ENCODE data around the gene WDR90.
A peak's percentile ranks its signal among the peaks of the same experiment; 100 is the strongest.

Gene WDR90

DNA sequence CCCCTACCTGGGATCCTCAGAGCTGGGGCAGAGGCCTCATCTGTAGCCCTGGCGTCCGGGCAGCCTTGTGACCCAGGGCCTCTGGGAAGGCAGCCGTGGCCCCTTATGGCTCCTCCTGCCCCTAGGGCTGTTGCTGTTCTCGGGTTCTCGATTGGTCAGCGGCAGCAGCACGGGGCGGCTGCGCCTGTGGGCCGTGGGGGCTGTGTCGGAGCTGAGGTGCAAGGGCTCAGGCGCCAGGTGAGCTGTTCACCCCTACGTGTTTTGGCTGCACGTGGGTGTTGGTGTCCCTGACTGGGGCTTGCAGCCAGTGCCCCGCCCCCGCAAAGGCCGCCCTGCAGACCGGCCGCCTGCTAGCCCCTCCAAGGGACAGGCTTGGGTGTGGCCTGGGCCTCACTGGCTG is 12.9 kb downstream of the WDR90 start:
- DNase-seq = no peak

DNA sequence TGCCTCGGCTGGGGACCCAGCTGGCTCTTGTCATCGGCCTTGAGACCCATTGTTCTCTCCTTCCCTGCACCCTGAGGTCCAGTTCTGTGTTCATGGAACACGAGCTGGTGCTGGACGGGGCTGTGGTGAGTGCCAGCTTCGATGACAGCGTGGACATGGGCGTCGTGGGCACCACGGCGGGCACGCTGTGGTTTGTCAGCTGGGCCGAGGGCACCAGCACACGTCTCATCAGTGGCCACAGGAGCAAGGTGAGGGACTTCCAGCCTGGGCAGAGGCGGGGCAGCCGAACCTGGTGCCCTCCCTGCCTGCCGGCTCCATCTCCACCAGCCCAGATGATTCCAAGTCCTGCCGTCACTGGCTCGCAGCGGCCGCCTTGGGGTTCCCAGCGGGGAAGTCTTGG is 13.4 kb downstream of the WDR90 start:
- no peak for DNase-seq

DNA sequence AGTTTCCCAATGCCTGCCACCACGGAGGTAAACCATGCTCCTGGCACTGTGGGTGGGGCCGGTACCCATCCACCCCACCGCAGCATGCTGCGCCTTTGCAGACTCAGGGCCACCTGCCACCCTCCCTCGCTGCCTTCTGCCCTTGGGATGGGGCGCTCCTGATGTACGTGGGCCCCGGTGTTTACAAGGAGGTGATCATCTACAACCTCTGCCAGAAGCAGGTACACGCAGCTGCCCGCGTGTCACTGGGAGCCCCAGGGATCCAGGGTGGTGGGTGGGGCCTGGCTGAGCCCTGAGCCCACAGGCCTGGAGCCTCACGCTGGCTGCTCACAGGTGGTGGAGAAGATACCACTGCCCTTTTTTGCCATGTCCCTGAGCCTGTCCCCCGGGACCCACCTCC is 17.4 kb downstream of the WDR90 start:
- DNase-seq = no peak

DNA sequence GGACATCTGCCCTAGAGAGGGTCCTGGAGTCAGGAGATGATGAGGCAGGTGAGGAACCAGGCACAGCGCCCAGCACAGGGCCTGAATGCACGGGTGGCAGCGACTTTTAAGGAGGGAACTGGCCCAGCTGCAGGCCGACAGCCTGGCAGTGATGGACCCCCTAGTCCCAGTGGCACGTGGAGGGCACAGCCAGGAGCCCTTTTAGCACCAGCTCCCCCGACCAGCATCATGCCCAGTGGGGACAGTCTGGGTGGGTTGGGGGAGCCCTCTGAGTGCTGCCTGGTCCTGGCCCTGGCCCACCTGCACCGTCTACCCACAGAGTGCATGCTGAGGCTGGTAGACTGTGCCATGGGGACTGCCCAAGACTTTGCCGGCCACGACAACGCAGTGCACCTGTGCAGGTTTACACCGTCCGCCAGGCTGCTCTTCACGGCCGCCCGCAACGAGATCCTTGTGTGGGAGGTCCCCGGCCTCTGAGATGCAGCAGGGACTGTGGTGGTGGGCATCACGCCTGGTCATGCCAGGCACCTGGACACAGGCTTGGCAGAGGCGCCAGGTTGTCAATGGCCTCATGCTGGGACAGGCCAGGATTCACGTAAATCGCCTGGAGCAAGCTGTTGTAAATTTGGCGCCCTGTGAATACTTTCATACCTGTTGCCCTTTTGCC is 18.1 kb downstream of the WDR90 start:
- DNase-seq = no peak

DNA sequence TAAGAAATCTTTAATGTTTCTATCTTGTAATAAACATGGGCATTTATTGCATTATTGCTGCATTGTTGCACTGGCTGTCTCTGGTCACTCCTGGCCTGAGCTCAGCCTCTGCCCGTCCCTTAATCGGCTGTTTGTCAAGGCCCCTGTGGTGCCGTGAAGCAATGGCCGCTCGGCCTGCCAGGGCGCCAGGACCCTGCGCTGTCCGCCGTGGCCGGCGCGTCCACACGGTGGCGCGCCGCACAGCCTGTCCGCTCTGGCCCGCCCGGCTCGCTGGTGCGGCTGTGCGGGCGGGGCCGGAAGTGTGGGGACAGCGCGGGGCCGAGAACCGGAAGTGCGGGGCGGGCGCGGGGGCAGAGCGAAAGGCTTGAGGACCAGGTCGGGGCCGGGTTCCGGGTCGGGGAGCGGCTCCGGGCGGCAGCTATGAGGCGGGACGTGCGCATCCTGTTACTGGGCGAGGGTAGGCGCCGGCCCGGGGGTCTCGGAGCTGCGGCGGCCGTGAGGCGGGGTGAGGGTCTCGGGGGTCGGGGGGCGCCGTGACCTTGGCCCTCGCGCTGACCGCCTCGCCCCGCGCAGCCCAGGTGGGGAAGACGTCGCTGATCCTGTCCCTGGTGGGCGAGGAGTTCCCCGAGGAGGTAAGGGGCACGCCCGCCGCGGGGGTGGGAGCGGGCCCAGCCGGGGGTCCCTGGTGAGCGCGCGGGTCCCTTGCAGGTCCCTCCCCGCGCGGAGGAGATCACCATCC is 18.8 kb downstream of the WDR90 start, which contains the start of gene RHOT2:
Gene RHOT2 (plus strand): TSS at position 353 of the 739 bp plus-strand sequence. CDS start 68 bp downstream, at position 421.
- DNase-seq = peak; percentile 9

DNA sequence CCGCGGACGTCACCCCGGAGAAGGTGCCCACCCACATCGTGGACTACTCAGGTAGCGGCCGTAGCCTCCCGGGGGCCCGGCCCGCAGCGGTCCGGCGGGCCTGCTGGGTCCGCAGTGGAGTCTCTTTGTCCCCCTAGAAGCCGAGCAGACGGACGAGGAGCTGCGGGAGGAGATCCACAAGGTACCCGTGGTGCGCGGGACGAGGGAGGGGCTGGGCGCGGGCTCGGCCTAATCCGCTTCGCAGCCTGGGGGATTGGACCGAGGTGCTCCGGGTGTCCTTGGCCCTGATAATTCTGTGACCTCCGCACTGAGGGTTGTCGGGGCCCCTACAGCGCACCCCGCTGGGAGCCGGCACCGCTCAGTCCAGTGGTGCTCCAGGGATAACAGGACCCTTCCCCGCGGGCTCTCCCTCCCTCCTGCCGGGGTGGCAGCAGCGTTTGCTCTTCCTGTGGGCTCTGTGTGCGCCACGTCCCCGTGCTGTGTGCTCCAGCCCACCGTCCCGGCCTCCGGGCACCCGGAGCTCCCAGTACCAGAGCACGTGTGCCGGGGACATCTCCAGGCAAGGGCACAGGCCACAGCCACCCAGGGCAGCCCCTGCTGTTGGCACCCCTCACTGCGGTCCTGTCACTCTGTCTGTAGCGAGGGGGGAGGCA is 19.5 kb downstream of the WDR90 start:
- DNase-seq = no peak

DNA sequence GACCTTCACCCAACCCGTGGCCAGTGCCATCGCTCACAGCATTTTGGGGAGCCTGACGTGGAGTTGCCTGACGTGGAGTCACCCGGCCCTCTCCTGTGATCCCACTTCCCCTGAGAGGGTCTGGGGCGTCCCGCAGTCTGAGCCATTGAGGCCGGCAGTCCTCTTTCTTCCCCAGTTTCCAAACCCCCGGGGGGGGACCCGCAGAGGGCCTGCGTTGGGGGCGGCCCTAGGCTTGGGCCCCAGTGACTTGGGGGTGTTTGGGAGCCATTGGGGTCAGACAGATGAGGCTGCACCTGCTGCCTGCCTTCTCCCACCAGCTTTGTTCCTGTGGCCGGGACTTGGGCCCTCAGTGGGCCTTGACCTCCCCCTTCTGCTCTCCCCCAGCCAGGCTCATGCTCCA is 20.5 kb downstream of the WDR90 start:
- no peak for DNase-seq

DNA sequence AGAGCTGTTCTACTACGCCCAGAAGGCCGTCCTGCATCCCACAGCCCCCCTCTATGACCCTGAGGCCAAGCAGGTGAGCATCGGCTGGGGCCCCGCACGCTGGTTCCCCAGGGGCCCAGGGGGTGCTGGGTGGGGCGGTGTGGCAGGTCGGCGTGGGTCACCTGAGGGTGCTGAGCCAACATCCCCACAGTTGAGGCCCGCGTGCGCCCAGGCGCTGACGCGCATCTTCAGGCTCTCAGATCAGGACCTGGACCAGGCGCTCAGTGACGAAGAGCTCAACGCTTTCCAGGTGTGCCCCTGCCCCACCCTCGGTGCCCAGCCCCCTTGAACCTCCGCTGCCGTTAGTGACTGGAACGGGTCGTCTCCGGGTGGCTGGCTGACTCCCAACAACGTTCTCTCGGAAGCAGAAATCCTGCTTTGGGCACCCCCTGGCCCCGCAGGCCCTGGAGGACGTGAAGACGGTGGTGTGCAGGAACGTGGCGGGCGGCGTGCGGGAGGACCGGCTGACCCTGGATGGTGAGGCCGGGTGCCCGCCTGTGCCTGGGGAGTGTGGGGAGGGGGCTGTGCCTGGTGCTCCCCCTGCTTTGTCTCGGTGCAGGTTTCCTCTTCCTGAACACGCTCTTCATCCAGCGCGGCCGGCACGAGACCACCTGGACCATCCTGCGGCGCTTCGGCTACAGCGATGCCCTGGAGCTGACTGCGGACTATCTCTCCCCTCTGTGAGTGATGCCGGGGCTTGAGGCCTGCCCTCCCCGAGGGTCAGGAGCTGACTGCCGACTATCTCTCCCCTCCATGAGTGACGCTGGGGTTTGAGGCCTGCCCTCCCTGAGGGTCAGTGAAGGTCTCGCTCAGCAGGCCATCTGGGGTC is 21.6 kb downstream of the WDR90 start:
- DNase-seq = no peak

DNA sequence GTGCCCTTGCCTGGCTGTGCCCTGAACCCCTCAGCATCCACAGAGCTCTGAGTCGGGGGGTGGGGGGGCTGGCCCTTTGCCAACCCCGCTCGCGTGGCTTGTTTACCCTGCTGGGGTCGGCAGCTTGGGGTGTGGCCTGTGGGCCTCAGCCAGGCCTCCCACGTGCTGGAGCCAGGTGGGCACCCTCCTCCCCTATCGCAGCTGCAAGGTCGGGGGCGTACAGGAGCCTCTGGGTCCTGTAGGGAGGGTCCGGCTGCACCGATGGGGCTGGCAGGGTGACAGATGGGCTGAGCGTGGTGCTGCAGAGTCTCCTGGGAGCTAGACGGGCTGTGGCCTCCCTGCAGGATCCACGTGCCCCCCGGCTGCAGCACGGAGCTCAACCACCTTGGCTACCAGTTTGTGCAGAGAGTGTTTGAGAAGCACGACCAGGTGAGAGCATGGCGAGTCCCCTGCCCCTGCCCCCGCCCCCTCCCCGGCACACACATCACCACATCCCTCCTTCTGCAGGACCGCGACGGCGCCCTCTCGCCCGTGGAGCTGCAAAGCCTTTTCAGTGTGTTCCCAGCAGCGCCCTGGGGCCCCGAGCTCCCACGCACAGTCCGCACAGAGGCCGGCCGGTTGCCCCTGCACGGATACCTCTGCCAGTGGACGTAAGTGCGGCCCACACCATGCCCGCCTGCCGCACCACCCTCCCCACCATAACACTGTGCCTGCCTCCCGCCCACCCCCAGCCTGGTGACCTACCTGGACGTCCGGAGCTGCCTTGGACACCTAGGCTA is 22.4 kb downstream of the WDR90 start:
- no peak for DNase-seq

DNA sequence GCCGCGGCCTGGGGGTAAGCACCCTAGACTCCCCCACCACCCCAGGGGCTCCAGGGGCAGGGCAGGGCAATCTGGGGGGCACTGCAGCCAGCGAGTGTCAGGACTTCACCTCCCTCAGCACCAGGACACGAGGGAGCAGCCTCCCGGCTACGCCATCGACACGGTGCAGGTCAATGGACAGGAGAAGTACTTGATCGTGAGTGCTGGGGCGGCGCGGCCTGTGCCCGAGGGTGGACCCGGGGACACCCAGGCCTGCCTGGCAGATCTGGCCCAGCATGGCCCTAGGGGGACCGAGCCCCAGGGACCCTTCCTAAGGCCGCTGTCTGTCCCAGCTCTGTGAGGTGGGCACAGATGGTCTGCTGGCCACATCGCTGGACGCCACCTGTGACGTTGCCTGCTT is 23.2 kb downstream of the WDR90 start:
- no peak for DNase-seq

DNA sequence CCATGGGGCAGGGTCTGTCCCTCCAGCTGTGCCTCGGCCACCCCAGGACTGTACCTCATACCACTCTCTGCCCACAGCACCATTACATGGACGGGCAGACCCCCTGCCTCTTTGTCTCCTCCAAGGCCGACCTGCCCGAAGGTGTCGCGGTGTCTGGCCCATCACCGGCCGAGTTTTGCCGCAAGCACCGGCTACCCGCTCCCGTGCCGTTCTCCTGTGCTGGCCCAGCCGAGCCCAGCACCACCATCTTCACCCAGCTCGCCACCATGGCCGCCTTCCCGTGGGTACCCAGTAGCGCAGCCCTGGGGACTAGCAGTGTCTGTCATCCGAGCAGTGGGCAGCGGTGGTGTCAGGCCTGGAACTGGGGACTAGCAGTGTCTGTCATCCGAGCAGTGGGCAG is 23.7 kb downstream of the WDR90 start:
- DNase-seq = no peak

DNA sequence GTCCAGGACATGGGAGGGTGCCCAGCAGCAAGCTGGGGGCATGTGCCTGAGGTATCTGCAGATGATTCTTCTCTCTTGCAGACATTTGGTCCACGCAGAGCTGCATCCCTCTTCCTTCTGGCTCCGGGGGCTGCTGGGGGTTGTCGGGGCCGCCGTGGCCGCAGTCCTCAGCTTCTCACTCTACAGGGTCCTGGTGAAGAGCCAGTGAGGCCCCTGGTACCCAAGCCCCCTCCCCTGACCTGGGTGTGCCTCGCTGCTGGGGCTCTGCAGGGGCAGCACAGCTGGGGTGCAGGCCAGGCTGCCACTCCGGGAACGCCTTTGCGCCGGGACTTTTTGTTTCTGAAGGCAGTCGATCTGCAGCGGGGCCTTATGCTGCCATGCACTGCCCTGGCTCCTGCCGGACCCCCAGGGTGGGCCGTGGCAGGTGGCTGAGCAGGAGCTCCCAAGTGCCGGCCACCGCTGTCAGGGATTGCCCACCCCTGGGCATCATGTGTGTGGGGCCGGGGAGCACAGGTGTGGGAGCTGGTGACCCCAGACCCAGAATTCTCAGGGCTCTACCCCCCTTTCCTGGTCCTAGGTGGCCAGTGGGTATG is 24.3 kb downstream of the WDR90 start:
- DNase-seq = no peak

DNA sequence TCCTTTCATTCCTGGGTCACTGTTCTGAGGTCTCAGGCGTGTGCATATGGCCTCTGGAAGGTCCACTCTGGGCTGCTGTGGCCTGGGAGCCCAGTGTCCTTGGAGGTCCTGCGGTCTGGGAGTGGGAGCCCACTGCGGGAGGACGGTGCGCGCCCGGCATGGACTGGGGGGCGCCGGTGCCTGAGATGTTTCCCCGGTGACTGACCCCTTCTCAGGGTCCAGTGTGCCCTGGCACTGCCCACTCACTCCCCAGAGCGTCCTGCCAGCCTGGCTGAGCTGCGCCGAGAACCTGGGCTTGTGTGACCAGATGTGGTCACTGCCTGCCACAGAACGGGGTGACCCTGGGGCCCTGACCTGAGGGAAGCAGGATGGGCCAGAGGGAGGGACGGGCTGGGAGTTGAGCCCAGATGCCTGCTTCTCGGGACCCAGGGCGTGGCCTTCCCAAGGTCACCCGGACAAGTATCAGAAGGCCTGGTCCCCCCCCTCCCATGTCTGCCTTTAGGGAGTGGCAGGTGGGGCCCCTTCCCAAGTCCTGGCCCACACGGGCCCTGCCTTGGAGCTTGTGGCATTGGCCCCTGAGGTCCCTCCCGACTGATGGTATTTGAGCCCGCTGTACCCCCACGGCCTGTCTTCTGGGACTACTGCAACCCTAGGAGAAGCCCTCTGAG is 25.2 kb downstream of the WDR90 start:
- DNase-seq = no peak

DNA sequence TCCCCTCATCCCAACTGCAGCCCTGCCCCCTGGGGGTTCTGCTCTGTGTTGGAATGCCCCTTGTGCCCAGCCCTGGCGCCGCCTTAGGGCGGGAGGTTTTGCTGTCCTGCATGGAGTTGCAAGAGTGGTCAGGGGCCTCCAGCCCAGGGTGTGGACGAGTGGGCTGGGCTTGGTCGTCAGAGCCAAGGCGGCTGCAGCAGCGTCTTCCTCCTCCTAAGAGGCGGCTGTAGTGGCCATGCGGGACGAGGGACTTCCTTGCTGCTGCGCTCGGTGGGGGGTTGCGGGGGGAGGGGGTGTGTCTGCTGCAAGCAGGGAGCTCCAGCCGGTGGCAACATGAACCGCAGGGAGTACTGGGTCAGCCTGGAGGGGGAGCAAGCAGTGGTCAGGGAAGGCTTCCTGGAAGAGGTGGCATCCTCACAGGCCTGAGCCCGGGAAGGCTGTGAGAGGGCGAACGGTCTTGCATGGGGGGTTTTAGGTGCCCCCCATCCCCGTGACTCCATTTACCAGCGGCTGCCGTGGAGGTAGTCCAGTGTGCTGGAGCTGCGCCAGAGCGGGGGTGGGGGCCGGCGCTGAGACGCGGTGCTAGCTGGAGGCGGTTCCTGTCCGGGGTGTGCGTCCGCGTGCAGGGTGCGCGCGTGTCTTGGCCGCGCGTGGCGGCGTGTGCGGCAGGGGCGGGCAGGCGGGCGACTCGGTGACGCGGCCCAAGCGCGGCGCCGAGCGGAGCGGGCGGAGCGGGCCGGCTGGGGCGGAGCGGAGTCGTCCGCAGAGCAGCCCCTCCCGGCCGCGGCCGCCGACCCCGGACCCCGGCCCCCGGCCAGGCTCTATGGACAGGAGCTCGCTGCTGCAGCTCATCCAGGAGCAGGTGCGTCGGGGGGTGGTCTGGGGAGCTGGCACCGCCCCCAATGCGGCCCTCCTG is 26.1 kb downstream of the WDR90 start, which contains the start of gene RHBDL1:
Gene RHBDL1 (plus strand): TSS at position 704 of the 916 bp plus-strand sequence. CDS start 120 bp downstream, at position 824.
- DNase-seq = no peak

DNA sequence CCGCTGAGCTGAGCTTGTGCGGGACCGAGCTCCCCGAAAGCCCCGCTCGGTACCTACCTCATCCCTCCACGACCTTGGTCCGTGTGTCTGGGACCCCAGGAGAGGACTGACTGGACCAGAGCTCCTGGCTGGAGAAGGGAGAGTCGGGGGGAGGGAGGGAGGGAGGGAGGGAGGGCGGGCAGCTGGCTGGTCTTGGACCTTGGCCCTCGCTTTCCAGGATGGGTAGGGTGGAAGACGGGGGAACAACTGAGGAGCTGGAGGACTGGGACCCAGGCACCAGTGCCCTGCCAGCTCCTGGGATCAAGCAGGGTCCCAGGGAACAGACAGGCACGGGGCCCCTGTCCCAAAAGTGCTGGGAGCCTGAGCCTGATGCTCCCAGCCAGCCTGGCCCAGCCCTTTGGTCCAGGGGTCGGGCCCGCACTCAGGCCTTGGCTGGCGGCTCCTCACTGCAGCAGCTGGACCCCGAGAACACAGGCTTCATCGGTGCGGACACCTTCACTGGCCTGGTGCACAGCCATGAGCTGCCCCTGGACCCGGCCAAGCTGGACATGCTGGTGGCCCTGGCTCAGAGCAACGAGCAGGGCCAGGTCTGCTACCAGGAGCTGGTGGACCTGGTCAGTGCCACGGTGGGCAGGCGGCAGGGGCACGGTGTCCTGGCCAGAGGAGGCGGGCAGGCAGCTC is 26.9 kb downstream of the WDR90 start:
- no peak for DNase-seq

DNA sequence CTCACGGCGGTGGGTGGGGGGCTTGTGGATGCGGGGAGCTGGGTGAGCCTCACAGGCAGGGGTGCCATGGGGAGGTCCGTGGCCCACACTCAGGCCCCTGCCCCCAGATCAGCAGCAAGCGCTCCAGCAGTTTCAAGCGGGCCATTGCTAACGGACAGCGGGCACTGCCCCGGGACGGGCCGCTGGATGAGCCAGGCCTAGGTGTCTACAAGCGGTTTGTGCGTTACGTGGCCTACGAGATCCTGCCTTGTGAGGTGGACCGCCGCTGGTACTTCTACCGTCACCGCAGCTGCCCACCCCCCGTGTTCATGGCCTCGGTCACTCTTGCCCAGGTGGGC is 27.4 kb downstream of the WDR90 start:
- no peak for DNase-seq

DNA sequence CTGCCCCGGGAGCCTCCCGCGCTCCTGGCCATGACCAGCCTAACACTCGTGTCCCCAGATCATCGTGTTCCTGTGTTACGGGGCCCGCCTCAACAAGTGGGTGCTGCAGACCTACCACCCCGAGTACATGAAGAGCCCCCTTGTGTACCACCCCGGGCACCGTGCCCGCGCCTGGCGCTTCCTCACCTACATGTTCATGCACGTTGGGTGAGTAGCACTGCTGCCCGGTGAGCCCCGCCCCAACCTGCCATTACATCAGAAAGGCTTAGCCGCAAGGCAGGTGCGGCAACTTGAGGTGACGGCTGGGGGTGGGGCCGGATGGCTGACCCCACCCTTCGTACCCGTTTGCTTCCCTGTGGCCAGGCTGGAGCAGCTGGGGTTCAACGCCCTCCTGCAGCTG is 27.7 kb downstream of the WDR90 start:
- DNase-seq = no peak

DNA sequence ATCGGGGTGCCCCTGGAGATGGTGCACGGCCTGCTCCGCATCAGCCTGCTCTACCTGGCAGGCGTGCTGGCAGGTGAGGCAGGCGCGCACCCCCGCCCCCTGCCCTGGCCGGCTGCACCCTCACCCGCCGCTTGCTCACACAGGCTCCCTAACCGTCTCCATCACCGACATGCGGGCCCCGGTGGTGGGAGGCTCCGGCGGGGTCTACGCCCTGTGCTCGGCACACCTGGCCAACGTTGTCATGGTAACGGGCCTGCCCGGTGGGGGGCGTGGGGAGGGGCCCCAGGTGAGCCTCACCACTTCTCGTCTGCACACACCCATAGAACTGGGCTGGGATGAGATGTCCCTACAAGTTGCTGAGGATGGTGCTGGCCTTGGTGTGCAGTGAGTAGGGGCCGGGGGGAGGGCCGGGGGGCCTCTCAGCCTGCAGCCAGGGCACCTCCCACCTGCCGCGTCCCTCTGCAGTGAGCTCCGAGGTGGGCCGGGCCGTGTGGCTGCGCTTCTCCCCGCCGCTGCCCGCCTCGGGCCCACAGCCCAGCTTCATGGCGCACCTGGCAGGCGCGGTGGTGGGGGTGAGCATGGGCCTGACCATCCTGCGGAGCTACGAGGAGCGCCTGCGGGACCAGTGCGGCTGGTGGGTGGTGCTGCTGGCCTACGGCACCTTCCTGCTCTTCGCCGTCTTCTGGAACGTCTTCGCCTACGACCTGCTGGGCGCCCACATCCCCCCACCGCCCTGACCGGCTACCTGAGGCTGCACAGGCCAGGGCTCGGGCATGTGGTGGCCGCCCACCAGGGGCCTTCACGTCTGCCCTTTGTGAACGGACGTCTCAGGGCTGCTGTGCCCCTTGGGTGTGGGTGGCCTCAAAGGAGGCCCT is 28.4 kb downstream of the WDR90 start:
- no peak for DNase-seq
